ENCODE measurements around the gene MTAP.

The MTAP gene

DNA sequence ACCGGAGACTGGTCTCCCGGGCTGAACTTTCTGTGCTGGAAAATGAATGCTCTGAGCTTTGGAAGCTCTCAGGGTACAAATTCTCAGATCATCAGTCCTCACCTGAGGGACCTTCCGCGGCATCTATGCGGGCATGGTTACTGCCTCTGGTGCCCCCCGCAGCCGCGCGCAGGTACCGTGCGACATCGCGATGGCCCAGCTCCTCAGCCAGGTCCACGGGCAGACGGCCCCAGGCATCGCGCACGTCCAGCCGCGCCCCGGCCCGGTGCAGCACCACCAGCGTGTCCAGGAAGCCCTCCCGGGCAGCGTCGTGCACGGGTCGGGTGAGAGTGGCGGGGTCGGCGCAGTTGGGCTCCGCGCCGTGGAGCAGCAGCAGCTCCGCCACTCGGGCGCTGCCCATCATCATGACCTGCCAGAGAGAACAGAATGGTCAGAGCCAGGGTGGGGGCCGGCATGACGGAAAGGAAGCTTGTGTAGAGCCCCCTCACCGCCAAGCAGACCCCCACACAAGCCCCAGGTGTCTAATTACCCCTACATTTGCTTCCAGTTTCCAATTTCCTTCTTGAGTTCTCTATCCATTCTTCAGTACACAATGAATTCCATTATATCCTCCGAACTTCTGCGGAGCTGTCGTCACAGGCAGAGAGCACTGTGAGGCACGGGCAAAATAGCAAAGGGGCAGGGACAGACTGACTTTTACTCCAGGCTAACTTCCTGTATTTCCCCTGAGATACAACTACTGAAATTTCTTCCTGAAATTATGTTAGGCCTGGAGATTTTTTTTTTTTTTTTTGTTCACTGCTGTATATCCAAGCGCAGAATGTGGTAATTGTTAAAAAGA is 168.6 kb downstream of the MTAP start:
- H3K4me3 ChIP-seq (ENCODE audit: low read depth, low read length), result no peak overlapping the region
- H3K36me3 ChIP-seq (ENCODE audit: control insufficient read depth in 2 of 2, insufficient read depth in 1 of 2, low read length in 2 of 2), result peaks cover 19 to 51% of the 10 kb centered on the region in 2 experiments
- no peaks in the 10 kb centered on the region; the same call in 1 of the 2 replicates for H3K9me3 ChIP-seq (ENCODE audit: control insufficient read depth, insufficient read depth, low read depth, low read length)
- ChIA-PET POLR2A (interaction anchor here (0.6 to 1.6 kb wide), 6 partner anchors 10 to 38 kb away, joined by 3 to 7 read pairs (median 4); partner anchors contain the start of genes CDKN2A, CDKN2B and CDKN2B-AS1), CTCF (interaction anchor here (0.6 to 2.4 kb wide), 2 partner anchors 38 to 93 kb away, joined by 4 to 7 read pairs; partner anchors contain the start of gene CDKN2B)
- H3K4me1 ChIP-seq (ENCODE audit: control insufficient read depth, insufficient read depth, low read length), result peaks cover 7% of the 10 kb centered on the region; the same call in 1 of the 2 replicates
- TF ChIP-seq, protein P1, sequence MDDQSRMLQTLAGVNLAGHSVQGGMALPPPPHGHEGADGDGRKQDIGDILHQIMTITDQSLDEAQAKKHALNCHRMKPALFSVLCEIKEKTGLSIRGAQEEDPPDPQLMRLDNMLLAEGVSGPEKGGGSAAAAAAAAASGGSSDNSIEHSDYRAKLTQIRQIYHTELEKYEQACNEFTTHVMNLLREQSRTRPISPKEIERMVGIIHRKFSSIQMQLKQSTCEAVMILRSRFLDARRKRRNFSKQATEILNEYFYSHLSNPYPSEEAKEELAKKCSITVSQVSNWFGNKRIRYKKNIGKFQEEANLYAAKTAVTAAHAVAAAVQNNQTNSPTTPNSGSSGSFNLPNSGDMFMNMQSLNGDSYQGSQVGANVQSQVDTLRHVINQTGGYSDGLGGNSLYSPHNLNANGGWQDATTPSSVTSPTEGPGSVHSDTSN (CRISPR knock-in tag; IDR thresholded peaks at IDR 0.05), result 0 out of 2 replicates have a peak, but pooled peaks have one; percentile 26
- TF ChIP-seq ZNF623 (tag by site-specific recombination; IDR thresholded peaks at IDR 0.05), result no peak
- no peak overlapping the region for H3K27ac ChIP-seq (ENCODE audit: extremely low read depth, low read depth, low read length)

DNA sequence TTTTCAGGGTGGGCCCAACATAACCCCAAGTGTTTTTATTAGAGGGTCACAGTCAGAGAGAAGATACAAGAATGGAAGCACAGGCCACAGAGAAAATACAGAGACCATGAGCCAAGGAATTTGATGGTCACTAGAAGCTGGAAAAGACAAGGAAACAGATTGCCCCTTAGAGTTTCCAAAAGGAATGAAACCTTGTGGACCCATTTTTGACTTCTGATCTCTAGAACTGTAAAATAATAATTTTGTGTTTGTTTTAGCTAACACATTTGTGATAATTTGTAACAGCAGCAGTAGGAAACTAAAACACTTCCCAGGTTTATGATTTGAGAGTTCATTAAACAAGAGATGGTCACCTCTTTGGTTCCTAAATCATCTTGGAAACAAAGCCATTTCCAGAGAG is 169.9 kb downstream of the MTAP start:
- ChIA-PET POLR2A (interaction anchor here (1.4 to 1.6 kb wide), 2 partner anchors 22 to 37 kb away, joined by 4 to 7 read pairs; partner anchors contain the start of genes CDKN2A, CDKN2B and CDKN2B-AS1), CTCF (interaction anchor here (0.7 to 2.4 kb wide), 3 partner anchors 36 to 478 kb away, joined by 3 to 9 read pairs (median 7); partner anchors contain the start of gene CDKN2B)
- no peak overlapping the region for H3K27ac ChIP-seq (ENCODE audit: extremely low read depth, low read depth, low read length)
- peaks cover 7% of the 10 kb centered on the region; the same call in 1 of the 2 replicates for H3K4me1 ChIP-seq (ENCODE audit: control insufficient read depth, insufficient read depth, low read length)
- no peaks in the 10 kb centered on the region; the same call in 1 of the 2 replicates for H3K9me3 ChIP-seq (ENCODE audit: control insufficient read depth, insufficient read depth, low read depth, low read length)
- H3K4me3 ChIP-seq (ENCODE audit: low read depth, low read length), result no peak overlapping the region
- TF ChIP-seq ZNF140 (tag by site-specific recombination; IDR thresholded peaks at IDR 0.05), result no peak
- TF ChIP-seq, protein P2, sequence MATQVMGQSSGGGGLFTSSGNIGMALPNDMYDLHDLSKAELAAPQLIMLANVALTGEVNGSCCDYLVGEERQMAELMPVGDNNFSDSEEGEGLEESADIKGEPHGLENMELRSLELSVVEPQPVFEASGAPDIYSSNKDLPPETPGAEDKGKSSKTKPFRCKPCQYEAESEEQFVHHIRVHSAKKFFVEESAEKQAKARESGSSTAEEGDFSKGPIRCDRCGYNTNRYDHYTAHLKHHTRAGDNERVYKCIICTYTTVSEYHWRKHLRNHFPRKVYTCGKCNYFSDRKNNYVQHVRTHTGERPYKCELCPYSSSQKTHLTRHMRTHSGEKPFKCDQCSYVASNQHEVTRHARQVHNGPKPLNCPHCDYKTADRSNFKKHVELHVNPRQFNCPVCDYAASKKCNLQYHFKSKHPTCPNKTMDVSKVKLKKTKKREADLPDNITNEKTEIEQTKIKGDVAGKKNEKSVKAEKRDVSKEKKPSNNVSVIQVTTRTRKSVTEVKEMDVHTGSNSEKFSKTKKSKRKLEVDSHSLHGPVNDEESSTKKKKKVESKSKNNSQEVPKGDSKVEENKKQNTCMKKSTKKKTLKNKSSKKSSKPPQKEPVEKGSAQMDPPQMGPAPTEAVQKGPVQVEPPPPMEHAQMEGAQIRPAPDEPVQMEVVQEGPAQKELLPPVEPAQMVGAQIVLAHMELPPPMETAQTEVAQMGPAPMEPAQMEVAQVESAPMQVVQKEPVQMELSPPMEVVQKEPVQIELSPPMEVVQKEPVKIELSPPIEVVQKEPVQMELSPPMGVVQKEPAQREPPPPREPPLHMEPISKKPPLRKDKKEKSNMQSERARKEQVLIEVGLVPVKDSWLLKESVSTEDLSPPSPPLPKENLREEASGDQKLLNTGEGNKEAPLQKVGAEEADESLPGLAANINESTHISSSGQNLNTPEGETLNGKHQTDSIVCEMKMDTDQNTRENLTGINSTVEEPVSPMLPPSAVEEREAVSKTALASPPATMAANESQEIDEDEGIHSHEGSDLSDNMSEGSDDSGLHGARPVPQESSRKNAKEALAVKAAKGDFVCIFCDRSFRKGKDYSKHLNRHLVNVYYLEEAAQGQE (tag by site-specific recombination; IDR thresholded peaks at IDR 0.05), result no peak
- no peak for TF ChIP-seq ZBTB1 (tag by site-specific recombination; IDR thresholded peaks at IDR 0.05)
- TF ChIP-seq, protein P3, sequence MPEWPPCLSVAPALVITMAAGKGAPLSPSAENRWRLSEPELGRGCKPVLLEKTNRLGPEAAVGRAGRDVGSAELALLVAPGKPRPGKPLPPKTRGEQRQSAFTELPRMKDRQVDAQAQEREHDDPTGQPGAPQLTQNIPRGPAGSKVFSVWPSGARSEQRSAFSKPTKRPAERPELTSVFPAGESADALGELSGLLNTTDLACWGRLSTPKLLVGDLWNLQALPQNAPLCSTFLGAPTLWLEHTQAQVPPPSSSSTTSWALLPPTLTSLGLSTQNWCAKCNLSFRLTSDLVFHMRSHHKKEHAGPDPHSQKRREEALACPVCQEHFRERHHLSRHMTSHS (tag by site-specific recombination; IDR thresholded peaks at IDR 0.05), result no peak
- no peak for TF ChIP-seq ZNF146 (tag by site-specific recombination; IDR thresholded peaks at IDR 0.05)
- no peak for TF ChIP-seq ZNF311 (tag by site-specific recombination; IDR thresholded peaks at IDR 0.05; ENCODE audit: borderline replicate concordance)
- no peak for TF ChIP-seq ZNF544 (tag by site-specific recombination; IDR thresholded peaks at IDR 0.05)
- H3K36me3 ChIP-seq (ENCODE audit: control insufficient read depth in 2 of 2, insufficient read depth in 1 of 2, low read length in 2 of 2), result peaks cover 19 to 39% of the 10 kb centered on the region in 2 experiments

DNA sequence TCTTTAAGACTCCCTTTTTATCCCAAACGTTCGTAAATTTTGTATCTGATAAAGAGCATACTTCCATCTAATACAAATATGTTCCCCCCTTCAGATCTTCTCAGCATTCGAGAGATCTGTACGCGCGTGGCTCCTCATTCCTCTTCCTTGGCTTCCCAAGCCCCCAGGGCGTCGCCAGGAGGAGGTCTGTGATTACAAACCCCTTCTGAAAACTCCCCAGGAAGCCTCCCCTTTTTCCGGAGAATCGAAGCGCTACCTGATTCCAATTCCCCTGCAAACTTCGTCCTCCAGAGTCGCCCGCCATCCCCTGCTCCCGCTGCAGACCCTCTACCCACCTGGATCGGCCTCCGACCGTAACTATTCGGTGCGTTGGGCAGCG is 171.9 kb downstream of the MTAP start:
- Histone ChIP-seq H3K4me3 (ENCODE audit: low read depth, low read length) (peak overlapping the region; percentile 77), H3K9me3 (ENCODE audit: control insufficient read depth, insufficient read depth, low read depth, low read length) (no peaks in the 10 kb centered on the region), H3K36me3 (ENCODE audit: control insufficient read depth in 2 of 2, insufficient read depth in 1 of 2, low read length in 2 of 2) (peaks cover 11 to 21% of the 10 kb centered on the region in 2 experiments), H3K4me1 (ENCODE audit: control insufficient read depth, insufficient read depth, low read length) (peaks cover 7% of the 10 kb centered on the region), H3K27ac (ENCODE audit: extremely low read depth, low read depth, low read length) (peak overlapping the region; percentile 95)
- TF ChIP-seq ZNF549 (tag by site-specific recombination; IDR thresholded peaks at IDR 0.05) (peak; percentile 59; the same call in 1 of the 2 replicates), ZNF202 (tag by site-specific recombination; IDR thresholded peaks at IDR 0.05; ENCODE audit: borderline replicate concordance) (no peak), WT1 (tag by site-specific recombination; IDR thresholded peaks at IDR 0.05) (peak; percentile 28; the same call in 1 of the 2 replicates), IKZF3 (tag by site-specific recombination; IDR thresholded peaks at IDR 0.05) (peak; percentile 21; the same call in 1 of the 2 replicates)
- POLR2A ChIA-PET, result interaction anchor here (0.9 to 1.4 kb wide), 2 partner anchors 20 to 35 kb away, joined by 3 to 5 read pairs; partner anchors contain the start of genes CDKN2B and CDKN2B-AS1
- CTCF ChIA-PET, result no interaction called here
